Measurements from ENCODE around the gene DENND1A.
"Not testable (repeated sequence)": the region's sequence is repeated elsewhere in the genome, so short reads cannot be mapped to it uniquely, and the experiment has no call there.

DENND1A gene

DNA sequence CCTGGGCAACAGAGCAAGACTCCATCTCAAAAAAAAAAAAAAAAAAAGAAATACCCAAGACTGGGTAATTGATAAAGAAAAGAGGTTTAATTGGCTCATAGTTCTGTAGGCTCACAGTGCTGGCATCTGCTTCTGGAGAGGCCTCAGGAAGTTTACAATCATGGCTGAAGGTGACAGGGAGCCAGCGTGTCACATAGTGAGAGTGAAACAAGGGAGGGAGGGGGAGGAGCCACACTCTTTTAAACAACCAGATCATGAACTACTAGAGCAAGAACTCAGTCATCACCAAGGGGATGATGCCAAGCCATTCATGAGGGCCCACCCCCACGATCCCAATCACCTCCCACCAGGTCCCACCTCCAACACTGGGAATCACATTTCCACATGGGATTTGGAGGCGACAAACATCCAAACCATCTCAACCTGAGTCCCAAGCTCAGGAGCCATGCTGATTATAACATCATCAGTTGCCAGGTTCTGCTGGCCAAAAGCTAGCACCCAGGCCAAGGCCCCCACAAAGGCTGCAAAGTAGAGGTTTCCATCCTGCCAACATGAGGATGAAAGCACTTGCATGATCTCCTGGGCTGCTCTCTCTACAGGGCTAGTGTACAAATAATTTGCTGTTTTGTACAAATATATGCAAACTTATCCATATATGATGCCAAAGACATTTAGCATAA, 15.3 kb downstream of the DENND1A start:
- peak; percentile 34 for DNase-seq

DNA sequence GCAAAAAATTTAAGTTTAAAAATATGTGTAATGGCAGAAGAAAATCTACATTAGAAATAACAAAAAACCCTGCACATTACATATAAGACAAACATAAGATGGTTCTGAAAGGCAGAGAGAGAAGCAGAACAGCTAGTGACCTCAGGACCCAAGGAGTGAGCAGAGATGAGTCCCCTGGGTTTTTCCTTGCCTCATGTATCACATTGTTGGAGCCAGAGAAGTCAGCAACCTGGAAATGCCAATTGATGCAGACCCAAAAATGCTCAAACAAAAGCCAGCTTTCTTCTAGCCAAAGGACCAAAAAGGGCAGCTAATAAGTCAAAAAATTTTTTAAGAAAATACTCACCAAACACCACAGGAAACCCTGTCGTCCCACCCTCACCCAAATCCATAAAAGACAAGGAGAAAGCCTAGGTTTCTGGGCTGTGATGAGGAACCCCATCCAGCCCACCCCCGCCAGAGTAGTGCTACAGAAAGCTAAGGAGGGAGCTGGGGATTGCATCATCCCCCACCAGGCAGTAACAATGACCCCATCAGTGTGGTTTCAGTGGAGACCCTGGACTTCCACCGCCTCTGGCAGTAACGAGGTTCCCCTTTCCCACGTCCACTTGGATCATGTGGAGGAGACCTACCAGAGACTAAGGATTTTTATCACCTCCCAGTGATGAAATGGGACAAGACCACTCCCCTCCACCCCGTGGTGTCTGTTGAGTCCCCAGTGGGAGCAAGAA, 17.6 kb downstream of the DENND1A start:
- DNase-seq: no peak

DNA sequence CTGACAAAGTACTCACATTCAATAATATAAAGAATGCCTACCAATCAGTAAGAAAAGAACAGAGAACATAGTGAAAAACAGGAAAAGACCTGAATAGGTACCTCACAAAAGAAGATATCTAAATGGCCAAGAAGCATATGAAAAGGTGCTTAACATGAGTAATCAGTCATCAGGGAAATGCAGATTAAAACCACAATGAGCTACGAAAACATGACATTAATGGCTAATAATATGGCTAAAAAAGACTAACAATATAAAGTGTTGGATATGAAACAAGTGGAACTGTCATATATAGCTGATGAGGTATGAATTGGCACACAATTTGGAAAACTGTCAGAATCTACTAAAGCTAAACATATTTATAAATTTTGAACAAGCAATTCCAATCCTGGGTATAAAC, 18.9 kb downstream of the DENND1A start:
- DNase-seq: no peak

DNA sequence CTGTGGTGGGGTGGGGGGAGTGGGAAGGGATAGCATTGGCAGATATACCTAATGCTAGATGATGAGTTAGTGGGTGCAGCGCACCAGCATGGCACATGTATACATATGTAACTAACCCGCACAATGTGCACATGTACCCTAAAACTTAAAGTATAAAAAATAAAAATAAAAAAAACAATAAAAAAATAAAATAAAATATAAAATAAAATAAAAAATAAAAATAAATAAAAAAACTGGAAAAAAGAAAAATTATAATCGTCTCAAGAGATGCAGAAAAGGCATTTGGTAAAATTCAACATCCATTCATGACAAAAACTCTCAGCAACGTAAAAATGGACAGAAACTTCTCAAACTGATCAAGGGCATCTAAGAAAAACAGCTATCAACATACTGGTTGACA, 20.7 kb downstream of the DENND1A start:
- DNase-seq: not testable (repeated sequence)

DNA sequence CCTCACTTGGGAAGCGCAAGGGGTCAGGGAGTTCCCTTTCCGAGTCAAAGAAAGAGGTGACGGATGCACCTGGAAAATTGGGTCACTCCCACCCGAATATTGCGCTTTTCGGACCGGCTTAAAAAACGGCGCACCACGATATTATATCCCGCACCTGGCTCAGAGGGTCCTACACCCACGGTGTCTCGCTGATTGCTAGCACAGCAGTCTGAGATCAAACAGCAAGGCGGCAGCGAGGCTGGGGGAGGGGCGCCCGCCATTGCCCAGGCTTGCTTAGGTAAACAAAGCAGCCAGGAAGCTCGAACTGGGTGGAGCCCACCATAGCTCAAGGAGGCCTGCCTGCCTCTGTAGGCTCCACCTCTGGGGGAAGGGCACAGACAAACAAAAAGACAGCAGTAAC, 26.4 kb downstream of the DENND1A start:
- not testable (repeated sequence) for DNase-seq

DNA sequence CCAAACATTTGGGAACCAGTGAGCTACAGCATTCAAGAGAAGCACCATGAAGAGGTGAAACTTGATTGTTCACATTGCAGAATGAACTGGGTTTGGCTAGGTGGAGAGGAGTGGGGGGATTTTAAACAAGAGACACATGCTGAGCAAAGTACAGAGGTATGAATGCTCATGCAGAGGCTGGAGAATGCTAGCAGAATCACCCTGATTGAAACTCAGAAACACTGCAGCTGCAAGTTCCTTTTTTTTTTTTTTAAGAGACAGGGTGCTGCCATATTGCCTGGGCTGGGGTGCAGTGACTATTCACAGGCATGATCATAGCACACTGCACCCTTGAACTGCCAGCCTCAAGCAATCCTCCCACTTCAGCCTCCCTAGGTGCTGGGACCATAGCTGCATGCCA, 35.1 kb downstream of the DENND1A start:
- no peak for DNase-seq

DNA sequence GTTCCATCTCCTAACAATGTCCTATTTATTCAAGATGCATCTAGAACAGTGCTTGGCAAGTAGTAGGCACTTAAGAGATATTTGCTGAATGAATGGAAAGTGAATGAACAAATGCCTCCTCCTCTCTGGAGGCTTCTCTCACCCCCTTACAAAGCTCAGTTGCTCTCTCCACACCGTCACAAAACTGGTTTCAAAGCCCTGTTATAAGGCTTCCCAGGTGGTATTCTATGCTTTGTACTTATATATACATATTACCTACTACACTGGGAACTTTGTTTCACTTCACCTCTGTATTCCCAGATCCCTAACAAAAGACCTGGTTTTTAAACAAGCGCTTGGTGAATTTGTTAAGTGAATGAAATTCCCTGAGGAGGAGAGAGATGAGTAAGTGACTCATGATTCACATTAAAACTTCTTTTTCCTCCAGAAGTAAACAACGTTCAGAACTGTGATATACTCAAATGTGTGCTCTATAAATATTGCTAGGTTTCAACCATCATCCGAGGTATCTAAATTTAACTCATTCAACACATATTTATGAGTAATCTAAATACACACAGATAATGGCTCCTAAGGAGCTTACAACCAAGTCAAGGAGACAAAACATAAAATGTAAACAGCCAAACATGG, 36.0 kb downstream of the DENND1A start:
- DNase-seq: no peak

DNA sequence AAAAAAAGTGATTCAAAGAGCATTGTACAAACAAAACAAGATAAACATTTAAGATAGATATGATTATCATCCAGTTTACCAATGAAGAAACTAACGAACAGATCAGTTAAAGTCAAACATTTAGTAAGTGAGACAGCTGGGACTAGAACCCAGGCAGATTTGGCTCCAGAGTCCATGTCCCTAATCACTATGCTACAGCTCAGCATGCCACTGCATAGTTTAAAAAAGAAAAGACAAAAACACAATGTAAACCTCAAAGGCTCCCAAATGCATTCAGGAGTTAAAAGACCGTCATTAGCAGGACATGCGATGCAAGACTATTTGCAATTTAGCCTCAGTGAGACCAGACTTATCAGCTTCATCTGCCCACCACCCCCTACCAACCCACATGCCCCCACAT, 36.8 kb downstream of the DENND1A start:
- DNase-seq: no peak

DNA sequence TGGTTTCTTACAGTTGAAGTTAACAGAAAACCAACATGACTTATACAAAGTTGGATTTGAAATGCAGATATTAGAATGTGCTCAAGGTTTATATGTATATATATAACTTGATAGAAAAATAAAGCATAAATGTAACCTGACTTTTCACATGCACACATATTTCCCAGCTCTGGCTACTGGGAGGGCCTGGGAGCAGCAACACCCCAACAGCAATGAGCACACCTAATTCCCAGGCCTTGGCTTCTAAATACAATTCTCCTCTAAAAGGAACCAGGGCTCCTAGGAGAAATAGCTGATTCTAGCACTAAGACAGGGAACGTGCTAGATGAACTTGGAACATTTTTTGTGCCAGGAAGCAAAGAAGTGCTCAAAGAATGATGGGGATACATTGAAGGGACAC, 42.1 kb downstream of the DENND1A start:
- DNase-seq: no peak

DNA sequence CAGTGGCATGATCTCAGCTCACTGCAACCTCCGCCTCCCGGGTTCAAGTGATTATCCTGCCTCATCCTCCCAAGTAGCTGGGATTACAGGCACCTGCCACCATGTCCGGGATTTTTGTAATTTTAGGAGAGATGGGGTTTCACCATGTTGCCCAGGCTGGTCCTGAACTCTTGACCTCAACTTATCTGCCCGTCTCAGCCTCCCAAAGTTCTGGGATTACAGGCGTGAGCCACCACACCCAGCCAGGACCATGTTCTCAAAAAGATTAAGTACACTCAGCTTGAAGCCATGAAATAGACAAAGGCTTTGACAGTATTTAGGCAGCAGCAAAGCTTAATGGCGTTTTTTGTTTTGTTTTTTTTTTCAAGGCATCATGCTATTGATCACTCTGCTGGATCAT, 44.1 kb downstream of the DENND1A start:
- not testable (repeated sequence) for DNase-seq

DNA sequence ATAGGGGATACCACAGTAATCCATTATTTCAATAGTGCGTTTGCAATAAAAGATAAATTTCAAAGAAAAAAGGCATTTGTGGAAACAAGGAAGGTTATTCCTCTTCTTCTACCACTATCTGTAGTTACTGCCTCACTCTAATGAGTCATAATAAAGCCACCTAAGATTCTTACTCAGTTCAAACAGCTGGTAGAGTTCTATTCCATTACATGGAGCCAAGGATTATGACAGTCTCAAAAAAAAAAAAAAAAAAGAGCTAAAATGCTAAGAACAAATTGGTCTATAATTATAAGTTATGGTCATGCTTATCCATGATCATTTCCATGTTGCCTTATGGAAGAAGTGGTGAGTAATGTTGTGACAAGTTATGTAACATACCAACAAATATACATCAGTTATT, 46.3 kb downstream of the DENND1A start:
- no peak for DNase-seq

DNA sequence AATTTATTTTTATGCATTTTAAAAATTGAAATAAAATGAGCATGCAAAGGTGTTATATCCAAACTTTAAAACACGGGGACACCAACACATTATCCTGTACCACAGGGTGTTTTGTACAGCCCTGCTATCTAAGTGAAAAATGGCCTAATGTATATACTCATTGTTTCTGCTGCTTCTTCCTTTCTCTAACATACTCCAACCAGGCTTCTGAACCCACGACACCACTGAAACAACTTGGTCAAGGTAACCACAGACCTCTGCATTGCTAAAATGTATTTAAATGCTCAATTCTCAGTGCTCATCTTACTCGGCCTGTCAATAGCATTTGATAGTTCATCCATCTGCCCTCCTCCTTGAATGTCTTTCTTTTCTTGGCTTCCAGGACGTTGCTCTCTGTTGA, 48.3 kb downstream of the DENND1A start:
- no peak for DNase-seq

DNA sequence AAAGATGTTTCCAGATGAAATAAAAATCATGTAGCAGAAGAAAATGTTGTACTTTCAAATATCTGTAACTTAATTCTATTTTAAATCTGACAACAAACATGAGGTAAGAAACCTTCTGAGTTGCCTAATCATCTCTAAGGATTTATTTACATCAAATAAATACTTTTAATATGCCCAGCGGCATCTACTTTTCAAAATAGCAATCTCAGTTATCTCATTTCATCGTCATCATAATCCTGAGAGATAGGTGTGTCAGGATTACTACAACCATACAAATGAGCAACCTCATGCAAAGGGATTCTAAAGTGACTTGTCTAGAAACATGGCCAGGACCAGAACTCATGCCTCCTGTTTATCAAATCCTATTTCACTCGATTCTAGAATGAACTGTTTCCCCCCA, 49.5 kb downstream of the DENND1A start:
- no peak for DNase-seq

DNA sequence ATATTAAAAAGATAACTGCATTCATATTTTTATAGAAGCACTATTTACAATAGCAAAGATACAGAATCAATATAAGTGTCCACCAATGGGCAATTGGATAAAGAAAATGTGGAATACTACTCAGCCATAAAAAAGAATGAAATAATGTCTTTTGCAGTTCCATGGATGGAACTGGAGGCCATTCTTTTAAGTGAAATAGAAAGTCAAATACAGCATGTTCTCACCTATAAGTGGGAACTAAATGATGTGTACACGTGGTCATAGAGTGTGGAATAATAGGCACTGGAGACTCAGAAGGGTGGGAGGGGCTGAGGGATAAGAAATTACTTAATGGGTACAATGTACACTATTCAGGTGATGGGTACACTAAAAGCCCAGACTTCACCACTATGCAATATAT, 53.2 kb downstream of the DENND1A start:
- DNase-seq: no peak

DNA sequence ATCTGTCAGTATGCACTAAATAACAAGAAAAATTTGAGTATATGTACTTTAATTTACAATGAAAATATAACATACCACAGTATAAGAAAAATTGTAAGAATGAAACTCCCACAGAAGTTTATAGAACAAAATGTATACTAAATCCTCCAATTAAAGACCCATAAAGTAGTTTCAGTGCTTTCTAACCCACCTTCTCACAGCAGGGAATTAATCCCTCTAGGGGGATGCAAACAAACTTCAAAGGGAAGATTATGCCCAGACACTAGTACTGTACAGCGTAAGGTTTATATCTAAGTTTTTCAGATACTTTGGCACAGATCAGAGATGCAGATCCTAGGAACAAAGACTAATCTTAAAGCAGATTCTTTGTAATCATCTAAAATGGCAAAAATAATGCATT, 57.2 kb downstream of the DENND1A start:
- no peak for DNase-seq

DNA sequence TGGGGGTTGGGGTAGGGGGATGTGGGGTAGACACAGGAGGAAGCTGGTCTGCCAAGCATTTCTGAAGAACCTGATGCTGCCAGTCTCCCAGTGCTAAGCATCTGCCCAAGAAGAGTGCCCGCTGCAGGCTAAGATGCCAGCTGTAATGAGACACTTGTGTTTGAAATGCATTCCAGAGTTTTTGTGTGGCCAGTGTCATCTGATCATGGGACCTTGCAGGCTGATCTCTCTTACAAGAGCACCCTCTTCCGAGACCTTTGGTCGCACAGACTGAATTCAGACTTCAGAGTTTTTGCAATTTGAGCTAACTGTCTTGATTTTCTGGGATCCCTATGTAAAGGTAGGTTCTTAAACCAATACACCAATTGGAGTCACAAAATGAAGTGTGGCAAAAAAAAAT, 58.1 kb downstream of the DENND1A start:
- no peak for DNase-seq

DNA sequence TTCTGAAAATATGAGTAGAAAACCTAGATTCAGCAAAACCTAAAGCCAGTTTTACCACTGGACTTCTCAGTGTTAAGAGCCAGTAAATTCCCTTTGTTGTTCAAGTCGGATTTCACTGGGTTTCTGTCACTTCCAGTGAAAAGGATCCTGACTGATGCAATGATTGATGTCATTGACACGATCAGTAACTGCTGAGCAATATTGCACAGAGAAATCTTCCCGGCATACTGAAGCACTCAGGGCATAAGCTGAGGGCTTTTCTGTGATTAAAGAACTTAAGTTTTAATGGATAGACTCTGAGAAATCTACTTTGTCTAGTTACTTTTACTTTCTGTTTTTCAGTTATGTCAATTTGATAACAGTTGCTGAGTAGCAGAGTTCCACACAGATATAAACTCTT, 61.9 kb downstream of the DENND1A start:
- DNase-seq: no peak

DNA sequence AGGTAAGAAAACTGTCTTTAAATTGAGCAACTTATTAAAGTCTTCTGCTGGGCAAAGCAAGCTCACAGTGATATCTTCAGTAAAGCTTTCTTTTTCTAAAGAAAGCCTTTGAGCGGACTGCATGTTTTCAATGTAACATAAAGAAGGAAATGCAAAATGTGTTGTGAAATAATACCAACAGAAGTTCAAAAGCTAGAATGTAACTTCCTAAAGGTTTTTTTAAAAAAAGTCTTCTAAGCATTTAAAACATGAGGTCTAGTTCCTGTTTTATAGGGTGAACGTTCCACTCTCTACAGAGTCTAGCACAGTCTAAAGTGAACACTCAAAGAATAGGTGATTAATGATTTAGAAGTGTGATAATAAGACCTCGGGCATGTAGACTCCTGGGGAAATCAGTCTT, 62.9 kb downstream of the DENND1A start:
- no peak for DNase-seq

DNA sequence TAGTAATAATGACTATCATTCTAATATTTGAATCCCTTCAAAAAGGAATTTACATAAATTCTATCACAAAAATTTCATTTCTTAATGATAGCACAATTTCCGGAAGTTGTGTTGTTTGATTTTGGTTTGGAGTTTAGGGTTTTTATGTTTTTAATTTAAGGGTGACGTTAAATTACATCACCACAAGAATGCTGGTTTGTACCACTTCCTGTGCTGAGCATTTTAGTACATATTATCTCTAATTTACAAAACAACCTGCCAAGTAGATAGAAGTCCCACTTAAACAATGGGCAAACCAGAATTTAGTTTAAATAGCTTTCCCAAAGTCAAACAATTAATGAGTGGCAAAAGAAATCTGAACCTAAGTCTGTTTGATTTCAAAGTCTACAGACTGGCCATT, 63.4 kb downstream of the DENND1A start:
- no peak for DNase-seq

DNA sequence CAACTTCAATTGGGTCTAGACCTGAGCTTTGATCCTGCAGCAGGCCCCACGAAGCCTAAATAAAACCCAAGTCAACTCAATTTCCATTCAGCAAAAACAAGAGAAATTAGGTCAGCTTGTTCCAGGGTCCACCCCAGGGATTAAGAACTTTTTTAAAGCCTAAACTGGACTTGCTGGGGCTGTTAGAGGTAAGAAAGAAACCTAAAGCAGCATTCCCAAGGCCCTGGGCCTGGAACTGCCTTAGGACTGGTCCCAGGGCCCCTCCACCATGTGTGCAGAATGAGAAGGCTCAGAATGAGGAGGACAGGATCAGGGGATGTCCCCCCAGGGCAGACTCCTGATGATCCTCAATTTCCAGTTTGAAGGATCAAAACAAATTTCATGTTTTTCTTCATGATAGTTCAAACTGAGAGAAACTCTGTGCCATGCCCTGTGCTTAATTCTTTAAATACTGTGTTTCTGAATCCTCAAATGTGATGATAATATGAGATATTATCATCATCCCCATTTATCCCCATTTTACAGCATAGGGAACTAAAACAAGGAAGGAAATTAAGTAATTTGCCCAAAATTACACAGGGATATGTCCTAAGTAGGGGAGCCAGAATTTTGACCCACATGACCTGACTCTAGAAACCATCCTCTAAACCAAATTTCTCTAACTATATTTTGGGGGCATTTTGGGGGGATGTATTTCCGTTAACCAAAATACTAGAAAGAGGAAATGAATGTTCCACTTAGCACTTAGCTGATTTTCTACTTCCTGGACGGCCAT, 64.5 kb downstream of the DENND1A start:
- DNase-seq: no peak

DNA sequence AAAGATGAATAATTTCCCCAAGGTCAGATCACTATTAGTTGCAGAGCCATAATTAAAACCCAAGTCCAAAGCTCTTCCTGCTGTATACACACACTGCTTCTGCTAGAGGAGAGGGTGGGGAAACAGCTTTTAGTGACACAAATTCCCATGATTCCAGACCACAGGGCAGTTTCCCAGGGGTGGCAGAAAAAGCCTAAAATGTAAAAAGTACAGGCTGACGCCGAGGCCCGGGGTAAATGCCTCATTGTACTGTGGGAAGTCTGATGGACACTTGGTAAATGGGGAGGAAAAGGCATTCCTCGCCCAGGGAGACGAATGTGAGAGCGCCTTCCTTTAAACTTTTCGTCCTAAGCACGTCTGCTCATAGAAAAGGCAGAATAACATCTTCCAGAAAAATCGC, 65.7 kb downstream of the DENND1A start:
- DNase-seq: no peak

DNA sequence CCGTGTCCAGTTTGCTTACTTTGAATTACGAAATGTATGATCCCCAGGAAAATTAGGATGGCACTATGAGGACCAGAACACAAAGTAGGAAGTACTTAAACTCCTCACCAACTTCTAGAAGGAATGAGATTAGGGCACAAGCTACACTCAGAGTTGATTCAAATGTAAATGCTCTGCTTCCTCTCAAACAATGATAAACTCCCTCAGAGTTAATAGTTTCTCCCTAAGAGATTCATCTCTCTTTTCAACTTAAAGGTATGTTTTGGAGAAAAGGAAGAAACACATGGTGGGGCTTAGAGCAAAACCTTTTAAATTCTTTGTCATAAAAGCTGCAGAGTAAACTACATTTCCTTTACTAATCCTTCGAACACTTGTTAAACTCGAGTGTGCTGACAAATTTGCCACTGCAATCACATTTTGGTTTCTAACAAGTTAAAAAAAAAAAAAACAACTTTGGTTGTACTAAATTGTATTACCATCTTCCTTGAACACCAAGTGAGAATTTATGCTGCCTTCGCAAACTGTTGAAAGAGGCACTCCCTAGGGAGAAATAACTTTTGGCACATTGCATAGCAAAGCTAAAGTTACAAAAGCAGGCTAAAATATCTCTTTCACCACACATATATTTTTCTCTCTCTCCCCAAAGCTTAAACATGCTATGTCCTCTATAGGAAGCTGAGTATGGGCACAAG, 66.6 kb downstream of the DENND1A start:
- DNase-seq: no peak

DNA sequence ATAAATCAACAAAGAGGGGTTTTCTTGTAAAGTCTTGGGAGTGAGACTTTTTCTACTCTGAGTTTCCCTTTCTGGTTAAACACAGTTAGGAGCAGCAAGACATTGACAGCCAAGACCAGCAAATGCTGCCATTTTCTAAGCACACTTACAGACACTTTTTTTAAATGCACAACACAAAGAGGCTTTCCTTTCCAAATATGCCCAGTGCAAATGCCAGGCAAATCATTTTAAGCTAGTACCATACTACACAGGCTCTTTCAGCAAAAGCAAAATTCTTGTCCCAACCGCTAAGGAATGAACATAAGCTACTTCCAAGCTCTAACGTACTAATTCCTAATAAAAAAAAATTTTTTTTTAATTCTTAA, 68.2 kb downstream of the DENND1A start:
- no peak for DNase-seq

All from activated CD4-positive, alpha-beta T cell treated with anti-CD3 and anti-CD28 coated beads, Interleukin-2, Interleukin-6, amounts not matched to agents 100 ng/mL and 50 ng/mL, durations not matched to agents 16 hours and 8 hours (primary cell).